AG04450 (cell line): ENCODE data around the gene POLR1H. TPM values are rescaled to one million over a fixed set of nuclear protein-coding genes. Genes with fewer than 3 reads are reported as not detected.

Experiments used
- CTCF ChIA-PET: fragments of 300-600, 350-600 bp; formaldehyde crosslinking; extraction: SDS; loops from one replicate; lab custom pipeline; 2022; ENCODE audit warnings: antibody characterized with exemption, inconsistent platforms; lab: Charles Lee
- POLR2A ChIA-PET: fragments of 350-600 bp; formaldehyde crosslinking; extraction: SDS; loops from one replicate; lab custom pipeline; 2021; ENCODE audit warnings: antibody characterized with exemption, inconsistent platforms; lab: Yijun Ruan, JAX
- DNase-seq: peaks from one replicate; pipeline ENCODE4 v3.0.0-alpha.2; 2011; ENCODE audit warnings: low read depth, low spot score
- H3K27ac ChIP-seq: one replicate; pipeline ENCODE4 v1.5.1; 2012; ENCODE audit warnings: low read depth, low read length, control low read depth
- H3K27me3 ChIP-seq: one replicate; pipeline ENCODE4 v1.6.0; 2012; ENCODE audit warnings: low read length; ENCODE audit not compliant: control insufficient read depth, insufficient read depth
- H3K4me3 ChIP-seq: 2 replicates; pipeline ENCODE4 v1.5.1; 2011; ENCODE audit warnings: mild to moderate bottlenecking, low read depth, low read length, control low read depth
- H3K9me3 ChIP-seq: 2 replicates; pipeline ENCODE4 v1.5.1; 2012; ENCODE audit warnings: low read length; ENCODE audit not compliant: control insufficient read depth, insufficient read depth
- CTCF ChIP-seq: IDR thresholded peaks from 2 replicates; pipeline ENCODE4 v1.5.1; 2011; ENCODE audit warnings: low read depth, low read length, control low read depth, inconsistent platforms
- polyA plus RNA-seq: library from polyadenylated mRNA; depleted of rRNA; stranded (reverse); fragments of >200 nt; gene quantifications from 2 replicates; pipeline ENCODE4 v1.2.3, GENCODE V29; 2011

The POLR1H gene
- polyA plus RNA-seq, 1 experiment = 25.0 TPM

GRCh38 chr6:30042914-30043313, 18.2 kb upstream of the POLR1H start:
- Histone ChIP-seq H3K4me3 (no peak overlapping the region), H3K27ac (no peak overlapping the region), H3K9me3 (no peaks in the 10 kb centered on the region), H3K27me3 (no peaks in the 10 kb centered on the region)
- POLR2A ChIA-PET = no interaction called here
- CTCF ChIA-PET = no interaction called here
- no peak for DNase-seq
- no peak for TF ChIP-seq CTCF

- H3K27me3 ChIP-seq = no peaks in the 10 kb centered on the region
- DNase-seq = no peak
- TF ChIP-seq CTCF = no peak
- CTCF ChIA-PET = no interaction called here
- no peak overlapping the region for H3K27ac ChIP-seq
- POLR2A ChIA-PET = no interaction called here
- no peak overlapping the region for H3K4me3 ChIP-seq
- H3K9me3 ChIP-seq = no peaks in the 10 kb centered on the region
Observed at GRCh38 chr6:30043744-30044143, 17.3 kb upstream of the POLR1H start.

GRCh38 chr6:30044630-30045029, 16.4 kb upstream of the POLR1H start:
- POLR2A ChIA-PET = no interaction called here
- CTCF ChIA-PET = no interaction called here
- no peak for TF ChIP-seq CTCF
- Histone ChIP-seq H3K4me3 (no peak overlapping the region), H3K9me3 (no peaks in the 10 kb centered on the region), H3K27ac (no peak overlapping the region), H3K27me3 (no peaks in the 10 kb centered on the region)
- no peak for DNase-seq

- no peak overlapping the region for H3K4me3 ChIP-seq
- no peak for TF ChIP-seq CTCF
- POLR2A ChIA-PET = no interaction called here
- no peaks in the 10 kb centered on the region for H3K27me3 ChIP-seq
- no peak overlapping the region for H3K27ac ChIP-seq
- CTCF ChIA-PET = no interaction called here
- H3K9me3 ChIP-seq = no peaks in the 10 kb centered on the region
- no peak for DNase-seq
Observed at GRCh38 chr6:30047220-30047619, 13.8 kb upstream of the POLR1H start.

GRCh38 chr6:30053682-30054081, 7.4 kb upstream of the POLR1H start:
- TF ChIP-seq CTCF = no peak
- CTCF ChIA-PET = no interaction called here
- no peaks in the 10 kb centered on the region for H3K27me3 ChIP-seq
- DNase-seq = no peak
- POLR2A ChIA-PET = no interaction called here
- no peak overlapping the region for H3K27ac ChIP-seq
- H3K4me3 ChIP-seq = no peak overlapping the region
- H3K9me3 ChIP-seq = no peaks in the 10 kb centered on the region
